HEK293T (cell line): ENCODE data around the gene TMEM51.

ENCODE experiments used
- CTCF ChIA-PET: fragments of 350-600 bp; formaldehyde crosslinking; extraction: SDS; loops from one replicate; lab custom pipeline; 2021; ENCODE audit warnings: antibody characterized with exemption, inconsistent platforms; lab: Yijun Ruan, JAX
- POLR2A ChIA-PET: fragments of 350-600 bp; formaldehyde crosslinking; extraction: SDS; loops from one replicate; lab custom pipeline; 2020; ENCODE audit warnings: antibody characterized with exemption, inconsistent platforms; lab: Yijun Ruan, JAX
- DNase-seq: peaks from one replicate; pipeline ENCODE4 v3.0.0; 2012; ENCODE audit warnings: mixed read lengths; ENCODE audit errors: extremely low spot score
- ARNT ChIP-seq: fragments of 450-650 bp; IDR thresholded peaks from 2 replicates; pipeline ENCODE4 v1.6.1; 2017; ENCODE audit warnings: mild to moderate bottlenecking
- BHLHE40 ChIP-seq: fragments of 450-650 bp; IDR thresholded peaks from 2 replicates; pipeline ENCODE4 v1.6.1; 2016; ENCODE audit warnings: mild to moderate bottlenecking, moderate library complexity, borderline replicate concordance
- CTBP1 ChIP-seq: fragments of 450-650 bp; IDR thresholded peaks from 2 replicates; pipeline ENCODE4 v1.6.1; 2016; ENCODE audit warnings: borderline replicate concordance
- ELF4 ChIP-seq: fragments of 450-650 bp; IDR thresholded peaks from 2 replicates; pipeline ENCODE4 v1.6.1; 2017; ENCODE audit warnings: antibody characterized with exemption
- FOXA1 ChIP-seq: fragments of 450-650 bp; IDR thresholded peaks from 2 replicates; pipeline ENCODE4 v1.6.1; 2016; ENCODE audit warnings: mild to moderate bottlenecking
- FOXK2 ChIP-seq: fragments of 450-650 bp; IDR thresholded peaks from 2 replicates; pipeline ENCODE4 v1.6.1; 2016; ENCODE audit warnings: mild to moderate bottlenecking
- FOXM1 ChIP-seq: fragments of 450-650 bp; IDR thresholded peaks from 2 replicates; pipeline ENCODE4 v1.6.1; 2017; ENCODE audit warnings: mild to moderate bottlenecking, borderline replicate concordance
- HDGF ChIP-seq: fragments of 450-650 bp; IDR thresholded peaks from 2 replicates; pipeline ENCODE4 v1.6.1; 2017; ENCODE audit warnings: antibody characterized with exemption, borderline replicate concordance
- L3MBTL2 ChIP-seq: fragments of 450-650 bp; conservative IDR thresholded peaks from 2 replicates; pipeline ENCODE4 v1.6.1; 2016; ENCODE audit warnings: mild to moderate bottlenecking
- LEF1 ChIP-seq: fragments of 450-650 bp; IDR thresholded peaks from 2 replicates; pipeline ENCODE4 v1.6.1; 2017; ENCODE audit warnings: mild to moderate bottlenecking, borderline replicate concordance
- NFRKB ChIP-seq: fragments of 450-650 bp; IDR thresholded peaks from 2 replicates; pipeline ENCODE4 v1.6.1; 2016; ENCODE audit warnings: mild to moderate bottlenecking, moderate library complexity
- PKNOX1 ChIP-seq: fragments of 450-650 bp; IDR thresholded peaks from 2 replicates; pipeline ENCODE4 v1.6.1; 2016
- SP1 ChIP-seq: fragments of 450-650 bp; IDR thresholded peaks from 2 replicates; pipeline ENCODE4 v1.6.1; 2017
- SUZ12 ChIP-seq: fragments of 450-650 bp; IDR thresholded peaks from 2 replicates; pipeline ENCODE4 v1.6.1; 2016; ENCODE audit warnings: mild to moderate bottlenecking
- TARDBP ChIP-seq: fragments of 450-650 bp; IDR thresholded peaks from 2 replicates; pipeline ENCODE4 v1.6.1; 2016
- ZNF384 ChIP-seq: fragments of 450-650 bp; IDR thresholded peaks from 2 replicates; pipeline ENCODE4 v1.6.1; 2016

TMEM51 gene

GRCh38 chr1:15155191-15155590 lies 1.6 kb downstream of the TMEM51 start:
- POLR2A ChIA-PET = no interaction called here
- CTCF ChIA-PET = interaction anchor here (1.6 kb wide), 1 partner anchor 149 kb away, joined by 4 read pairs; no protein-coding TSS in a partner anchor
- TF ChIP-seq SP1 = no peak
- no peak for TF ChIP-seq ELF4
- no peak for TF ChIP-seq ZNF384
- no peak for DNase-seq

- no peak for DNase-seq
- POLR2A ChIA-PET = interaction anchor here (0.9 to 1.3 kb wide), 3 partner anchors 14 to 45 kb away, joined by 3 to 4 read pairs (median 3); no protein-coding TSS in a partner anchor
- TF ChIP-seq SP1 (no peak), ARNT (no peak), NFRKB (no peak), ZNF384 (no peak), PKNOX1 (no peak), L3MBTL2 (no peak), ELF4 (no peak), TARDBP (no peak), BHLHE40 (no peak), SUZ12 (no peak), CTBP1 (no peak), FOXA1 (no peak), LEF1 (no peak), FOXM1 (no peak), HDGF (no peak), FOXK2 (no peak)
- CTCF ChIA-PET = interaction anchor here (0.8 to 1.1 kb wide), 2 partner anchors 44 to 94 kb away, joined by 3 to 4 read pairs; no protein-coding TSS in a partner anchor
Observed at GRCh38 chr1:15155888-15156741, 2.6 kb downstream of the TMEM51 start.

- DNase-seq = no peak
- POLR2A ChIA-PET = interaction anchor here (1.0 to 1.3 kb wide), 2 partner anchors 15 to 44 kb away, joined by 3 read pairs; no protein-coding TSS in a partner anchor
- TF ChIP-seq SP1 (no peak), PKNOX1 (no peak), FOXK2 (no peak), FOXM1 (no peak), TARDBP (no peak), ZNF384 (no peak), ARNT (no peak), BHLHE40 (no peak)
- CTCF ChIA-PET = interaction anchor here (0.8 to 1.1 kb wide), 2 partner anchors 44 to 93 kb away, joined by 3 to 4 read pairs; no protein-coding TSS in a partner anchor
Observed at GRCh38 chr1:15156807-15157380, 3.3 kb downstream of the TMEM51 start.

GRCh38 chr1:15157524-15158399 lies 4.2 kb downstream of the TMEM51 start:
- no peak for DNase-seq
- ChIA-PET POLR2A (interaction anchor here (1.5 kb wide), 1 partner anchor 14 kb away, joined by 3 read pairs; no protein-coding TSS in a partner anchor), CTCF (interaction anchor here (0.6 to 1.1 kb wide), 2 partner anchors 43 to 1200 kb away, joined by 4 read pairs; no protein-coding TSS in a partner anchor)
- TF ChIP-seq HDGF = no peak
- TF ChIP-seq BHLHE40 = no peak
- TF ChIP-seq SUZ12 = no peak
- no peak for TF ChIP-seq CTBP1
- TF ChIP-seq ZNF384 = no peak
- TF ChIP-seq FOXA1 = no peak
- no peak for TF ChIP-seq FOXK2
- TF ChIP-seq ELF4 = no peak
- no peak for TF ChIP-seq NFRKB
- TF ChIP-seq FOXM1 = no peak
- TF ChIP-seq LEF1 = no peak

GRCh38 chr1:15158506-15159165 lies 5.1 kb downstream of the TMEM51 start:
- ChIA-PET CTCF (interaction anchor here (0.6 kb wide), 1 partner anchor 253 kb away, joined by 3 read pairs; no protein-coding TSS in a partner anchor), POLR2A (interaction anchor here (1.5 kb wide), 1 partner anchor 13 kb away, joined by 3 read pairs; no protein-coding TSS in a partner anchor)
- no peak for DNase-seq
- TF ChIP-seq FOXA1 (no peak), L3MBTL2 (no peak), HDGF (no peak), FOXK2 (no peak), TARDBP (no peak), ELF4 (no peak), SP1 (no peak), SUZ12 (no peak), BHLHE40 (no peak), ARNT (no peak), FOXM1 (no peak), NFRKB (no peak), PKNOX1 (no peak), LEF1 (no peak), CTBP1 (no peak)
